Peyer's patch (tissue), 4 donors: ENCODE results near the gene PLLP. TPM values are rescaled to one million over a fixed set of nuclear protein-coding genes. Genes with fewer than 3 reads are reported as not detected.

Experiments used
- DNase-seq, 3 donors: peaks; one replicate each; pipeline ENCODE4 v3.0.0-alpha.2; 2017 to 2019
- H3K27ac ChIP-seq, 4 donors: fragments of 200-600 bp; sonication (generic); one replicate each; pipeline ENCODE4 v1.5.1; 2016 to 2019
- H3K27me3 ChIP-seq, 2 donors: fragments of 200-600 bp; sonication (generic); one replicate each; pipeline ENCODE4 v1.5.1; 2019
- H3K36me3 ChIP-seq, 3 donors: fragments of 200-600 bp; sonication (generic); one replicate each; pipeline ENCODE4 v1.5.1; 2016 to 2019
- H3K4me1 ChIP-seq, 4 donors: fragments of 200-600 bp; sonication (generic); one replicate each; pipeline ENCODE4 v1.5.1; 2016 to 2019
- H3K4me3 ChIP-seq, 4 donors: fragments of 200-600 bp; sonication (generic); 1 replicate in 3 of 4; 2 replicates in 1 of 4; pipeline ENCODE4 v1.5.1; 2016 to 2019; ENCODE audit warnings: mild to moderate bottlenecking in 1 of 4
- H3K9me3 ChIP-seq, 4 donors: fragments of 200-600 bp; sonication (generic); one replicate each; pipeline ENCODE4 v1.5.1; 2016 to 2019; ENCODE audit warnings: mild to moderate bottlenecking in 1 of 4
- POLR2A ChIP-seq, 2 donors: fragments of 450-650 bp; IDR thresholded peaks; one replicate each; pipeline ENCODE4 v1.5.1; 2017; ENCODE audit warnings: antibody characterized with exemption in 2 of 2, mild to moderate bottlenecking in 2 of 2, moderate library complexity in 2 of 2
- total RNA-seq, 4 donors: library from RNA; depleted of rRNA; stranded (reverse); fragments of >200 nt; gene quantifications; one replicate each; pipeline ENCODE4 v1.1.0, GENCODE V29; 2016
- TF ChIP-seq, protein P1 (sequence below), 6 experiments: fragments of 450-650 bp in 4 of 6; fragments of 200-600 bp in 2 of 6; sonication (generic) in 1 of 6; IDR thresholded peaks; one replicate each; pipeline ENCODE4 v1.5.1; 2017 to 2019; ENCODE audit warnings: antibody characterized with exemption in 6 of 6, mild to moderate bottlenecking in 3 of 6, moderate library complexity in 1 of 6

Gene PLLP
- total RNA-seq, 4 donors from 2014 or later = 1.7 to 152 (median 126) TPM

DNA sequence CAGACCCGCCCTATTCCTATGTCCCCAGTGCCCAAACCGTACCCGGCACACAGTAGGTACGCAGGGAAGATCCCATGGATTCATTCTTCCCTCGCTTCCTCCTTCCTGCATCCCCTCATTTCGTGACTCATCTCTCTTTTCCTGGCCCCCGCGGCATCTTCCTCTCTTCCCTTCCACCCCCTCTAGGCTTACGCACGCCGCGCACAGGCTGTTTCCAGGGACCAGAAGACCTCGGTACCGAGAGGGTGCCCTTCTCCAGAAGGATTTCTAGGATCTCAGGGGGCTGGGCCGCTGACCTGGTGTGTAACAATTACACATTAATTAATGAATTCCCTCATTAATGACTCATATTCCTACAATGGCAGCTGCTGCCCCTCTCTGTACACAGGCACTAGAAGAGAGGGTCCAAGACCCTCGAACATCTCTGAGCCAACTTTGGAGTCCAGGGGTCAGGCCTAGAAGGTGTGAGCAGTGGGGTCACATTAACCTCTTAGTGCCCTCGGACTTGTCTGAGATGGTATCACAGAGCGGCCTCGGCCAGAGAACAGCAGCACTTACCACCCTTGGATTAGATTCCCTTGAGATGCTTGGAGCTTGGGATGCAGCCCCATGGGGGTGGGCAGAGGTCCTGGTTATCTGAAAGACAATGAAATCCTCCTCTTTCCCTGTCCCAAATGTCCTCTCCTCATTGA, 16.8 kb upstream of the PLLP start:
- Histone ChIP-seq H3K27ac (peak overlapping the region in 2 of 4 donors; percentile 16 to 85), H3K4me3 (peak overlapping the region in 3 of 4 donors; percentile 2 to 27 (median 3)), H3K4me1 (peaks cover 0 to 24% (median 8%) of the 10 kb centered on the region in 4 donors), H3K36me3 (no peaks in the 10 kb centered on the region), H3K27me3 (no peaks in the 10 kb centered on the region), H3K9me3 (no peaks in the 10 kb centered on the region)
- no peak for TF ChIP-seq POLR2A (IDR thresholded peaks at IDR 0.05)
- TF ChIP-seq, protein P1, sequence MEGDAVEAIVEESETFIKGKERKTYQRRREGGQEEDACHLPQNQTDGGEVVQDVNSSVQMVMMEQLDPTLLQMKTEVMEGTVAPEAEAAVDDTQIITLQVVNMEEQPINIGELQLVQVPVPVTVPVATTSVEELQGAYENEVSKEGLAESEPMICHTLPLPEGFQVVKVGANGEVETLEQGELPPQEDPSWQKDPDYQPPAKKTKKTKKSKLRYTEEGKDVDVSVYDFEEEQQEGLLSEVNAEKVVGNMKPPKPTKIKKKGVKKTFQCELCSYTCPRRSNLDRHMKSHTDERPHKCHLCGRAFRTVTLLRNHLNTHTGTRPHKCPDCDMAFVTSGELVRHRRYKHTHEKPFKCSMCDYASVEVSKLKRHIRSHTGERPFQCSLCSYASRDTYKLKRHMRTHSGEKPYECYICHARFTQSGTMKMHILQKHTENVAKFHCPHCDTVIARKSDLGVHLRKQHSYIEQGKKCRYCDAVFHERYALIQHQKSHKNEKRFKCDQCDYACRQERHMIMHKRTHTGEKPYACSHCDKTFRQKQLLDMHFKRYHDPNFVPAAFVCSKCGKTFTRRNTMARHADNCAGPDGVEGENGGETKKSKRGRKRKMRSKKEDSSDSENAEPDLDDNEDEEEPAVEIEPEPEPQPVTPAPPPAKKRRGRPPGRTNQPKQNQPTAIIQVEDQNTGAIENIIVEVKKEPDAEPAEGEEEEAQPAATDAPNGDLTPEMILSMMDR (IDR thresholded peaks at IDR 0.05) = no peak
- peak in 2 of 3 donors; percentile 49 for DNase-seq

DNA sequence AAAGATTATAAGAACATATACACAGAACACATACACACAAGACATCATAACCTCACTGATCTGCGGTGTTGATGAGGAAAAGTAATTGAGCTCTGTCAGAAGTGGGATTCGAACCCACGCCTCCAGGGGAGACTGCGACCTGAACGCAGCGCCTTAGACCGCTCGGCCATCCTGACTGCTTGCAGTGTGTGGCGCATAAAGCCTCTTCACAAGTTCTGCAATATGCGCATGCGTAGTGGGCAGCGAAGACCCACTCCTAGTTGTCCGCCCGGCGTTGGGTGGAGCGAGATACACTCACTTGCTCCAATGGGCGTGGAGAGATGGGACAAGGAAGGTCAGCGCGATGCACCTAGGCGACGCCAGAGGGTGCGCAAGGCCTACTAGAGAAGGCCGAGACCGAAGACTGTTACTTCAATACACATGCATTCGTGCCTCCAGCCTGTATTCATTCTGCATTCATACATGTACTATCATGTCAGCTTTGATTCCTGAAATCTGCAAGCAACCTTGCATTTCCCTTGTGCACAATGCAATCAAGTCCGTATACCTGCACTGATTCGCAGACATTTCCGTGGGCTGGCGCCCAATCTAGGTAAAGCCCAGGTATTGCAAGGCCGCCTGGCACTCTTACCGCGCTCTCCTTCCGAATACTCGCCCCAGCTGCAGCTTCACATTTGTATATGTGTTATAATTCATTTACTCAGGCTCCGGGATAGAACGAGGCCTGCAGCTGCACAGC, 16.1 kb upstream of the PLLP start:
- Histone ChIP-seq H3K4me3 (peak overlapping the region; percentile 34 to 56 (median 52)), H3K9me3 (no peaks in the 10 kb centered on the region), H3K36me3 (no peaks in the 10 kb centered on the region), H3K27ac (peak overlapping the region; percentile 83 to 94 (median 87)), H3K27me3 (no peaks in the 10 kb centered on the region), H3K4me1 (peaks cover 0 to 24% (median 8%) of the 10 kb centered on the region in 4 donors)
- TF ChIP-seq, protein P1 (IDR thresholded peaks at IDR 0.05) = peak; percentile 91 to 100 (median 96)
- peak in 1 of 2 donors; percentile 37 for TF ChIP-seq POLR2A (IDR thresholded peaks at IDR 0.05)
- DNase-seq = peak; percentile 99 to 100 (median 100)

DNA sequence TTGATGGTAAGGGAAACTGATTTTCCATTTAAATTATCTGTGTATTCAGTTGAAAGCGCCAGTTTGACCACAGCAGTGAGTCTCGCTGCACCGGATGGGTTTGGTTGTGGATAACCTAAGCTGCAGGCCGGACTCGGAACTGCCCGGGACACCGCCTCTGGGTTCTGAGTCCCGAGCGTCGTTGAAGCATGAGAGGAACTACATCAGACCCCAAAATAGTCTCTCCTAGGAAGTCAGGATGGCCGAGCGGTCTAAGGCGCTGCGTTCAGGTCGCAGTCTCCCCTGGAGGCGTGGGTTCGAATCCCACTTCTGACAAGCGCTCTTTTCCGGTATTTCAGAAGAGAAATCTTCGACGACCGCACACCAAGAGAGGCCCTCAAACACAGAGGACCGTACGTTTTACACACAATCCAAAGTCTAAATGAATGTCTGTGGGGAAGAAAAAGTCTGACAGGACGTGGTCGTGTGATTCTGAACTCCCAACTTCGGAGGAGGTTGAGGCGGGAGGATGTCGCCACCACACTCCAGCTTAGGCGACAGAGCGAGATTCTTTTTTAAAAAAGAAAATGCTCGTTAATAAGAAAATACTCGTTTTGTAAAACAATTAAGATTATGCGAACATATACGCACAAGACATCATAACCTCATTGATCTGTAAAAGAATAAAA, 15.4 kb upstream of the PLLP start:
- peak; percentile 80 to 94 (median 82) for DNase-seq
- no peaks in the 10 kb centered on the region for H3K9me3 ChIP-seq
- no peaks in the 10 kb centered on the region for H3K36me3 ChIP-seq
- H3K4me1 ChIP-seq = peaks cover 0 to 24% (median 8%) of the 10 kb centered on the region in 4 donors
- peak overlapping the region; percentile 83 to 94 (median 87) for H3K27ac ChIP-seq
- TF ChIP-seq, protein P1 (IDR thresholded peaks at IDR 0.05) = peak in 5 of 6 experiments; percentile 31 to 57 (median 52)
- no peak for TF ChIP-seq POLR2A (IDR thresholded peaks at IDR 0.05)
- H3K4me3 ChIP-seq = peak overlapping the region; percentile 34 to 56 (median 52)
- H3K27me3 ChIP-seq = no peaks in the 10 kb centered on the region

DNA sequence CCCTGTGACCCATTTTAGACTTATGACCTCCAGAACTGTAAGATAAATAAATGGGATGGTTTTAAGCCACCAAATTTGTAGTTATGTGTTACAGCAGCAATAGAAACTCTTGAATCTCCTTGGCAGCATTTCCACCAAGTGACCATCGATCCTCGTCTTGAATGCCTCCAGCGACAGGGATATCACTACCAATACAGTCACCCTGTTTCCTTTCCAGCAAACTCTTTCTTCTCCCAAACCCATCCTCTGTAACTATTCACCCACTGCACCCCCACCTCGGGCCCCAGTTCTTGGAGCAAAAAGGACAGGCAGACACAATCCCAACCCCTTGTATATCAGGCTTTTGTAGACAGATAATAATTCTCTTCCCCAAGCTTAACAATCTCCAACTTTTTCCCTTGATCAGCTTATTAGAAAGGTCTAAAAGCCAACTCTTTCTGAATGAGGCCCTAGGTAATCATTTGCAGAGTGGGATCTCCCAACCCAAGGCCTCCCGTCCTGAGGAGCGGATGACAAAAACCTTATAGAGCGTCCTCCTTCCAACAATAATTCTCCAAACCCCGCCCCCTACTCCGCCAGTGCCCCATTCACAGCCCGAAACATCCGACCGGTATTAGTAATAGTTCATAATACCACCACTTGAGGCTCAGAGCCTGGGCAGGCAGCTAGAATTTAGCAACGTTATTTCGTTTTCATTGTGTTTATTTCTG, 14.7 kb upstream of the PLLP start:
- DNase-seq = peak in 2 of 3 donors; percentile 26 to 71
- peaks cover 0 to 18% (median 7%) of the 10 kb centered on the region in 4 donors for H3K4me1 ChIP-seq
- H3K4me3 ChIP-seq = peak overlapping the region; percentile 34 to 56 (median 52)
- no peaks in the 10 kb centered on the region for H3K9me3 ChIP-seq
- H3K27me3 ChIP-seq = no peaks in the 10 kb centered on the region
- TF ChIP-seq, protein P1 (IDR thresholded peaks at IDR 0.05) = no peak
- no peak for TF ChIP-seq POLR2A (IDR thresholded peaks at IDR 0.05)
- peak overlapping the region; percentile 83 to 94 (median 87) for H3K27ac ChIP-seq
- no peaks in the 10 kb centered on the region for H3K36me3 ChIP-seq

DNA sequence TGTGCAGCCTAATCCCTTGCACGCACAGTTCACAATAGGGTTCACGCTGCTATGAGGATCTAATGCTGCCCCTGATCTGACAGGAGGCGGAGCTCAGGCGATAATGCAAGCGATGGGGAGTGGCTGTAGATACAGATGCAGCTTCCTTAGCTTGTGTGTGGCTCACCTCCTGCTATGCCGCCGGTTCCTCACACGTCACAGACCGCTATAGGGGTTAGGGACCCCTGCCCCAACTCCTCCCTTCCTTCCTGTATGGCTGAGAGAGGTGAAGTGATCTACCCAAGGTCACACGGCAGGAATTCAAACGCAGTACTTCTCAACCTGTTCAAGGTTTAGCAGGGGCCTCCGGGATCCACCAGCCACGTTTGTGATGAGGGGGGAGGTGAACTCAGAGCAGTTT, 13.4 kb upstream of the PLLP start:
- Histone ChIP-seq H3K4me1 (peaks cover 0 to 13% (median 5%) of the 10 kb centered on the region in 4 donors), H3K36me3 (no peaks in the 10 kb centered on the region), H3K9me3 (no peaks in the 10 kb centered on the region), H3K4me3 (no peak overlapping the region), H3K27ac (no peak overlapping the region), H3K27me3 (no peaks in the 10 kb centered on the region)
- DNase-seq = peak in 2 of 3 donors; percentile 52 to 64
- no peak for TF ChIP-seq POLR2A (IDR thresholded peaks at IDR 0.05)
- TF ChIP-seq, protein P1 (IDR thresholded peaks at IDR 0.05) = no peak
